DOHH2 (cell line): ENCODE results near the gene FCRL5.

Experiments used
- CTCF ChIP-seq: fragments of 200-600 bp; sonication (generic); IDR thresholded peaks from one replicate; pipeline ENCODE4 v1.5.1; 2014; ENCODE audit warnings: antibody characterized with exemption, mild to moderate bottlenecking, low read depth, low read length; ENCODE audit not compliant: poor library complexity, severe bottlenecking
- EZH2phosphoT487 ChIP-seq: fragments of 200-600 bp; sonication (generic); IDR thresholded peaks from 2 replicates; pipeline ENCODE4 v1.6.1; 2017; ENCODE audit warnings: borderline replicate concordance, mild to moderate bottlenecking, antibody characterized with exemption, low read length, moderate library complexity, mixed read lengths

GRCh38 chr1:157504646-157505045 is 47.7 kb downstream of the FCRL5 start:
- no peak for TF ChIP-seq CTCF
- no peak for TF ChIP-seq EZH2phosphoT487
